Smooth muscle cell of the pulmonary artery (primary cell): Measurements from ENCODE around the gene ABCF2. TPM values are rescaled to one million over a fixed set of nuclear protein-coding genes. Genes with fewer than 3 reads are reported as not detected.

ENCODE experiments used
- total RNA-seq: library from RNA; depleted of rRNA; stranded (reverse); fragments of >200 nt; gene quantifications from 2 replicates; pipeline ENCODE4 v1.2.3, GENCODE V29; 2014

The ABCF2 gene
- 40.4 and 54.2 TPM in 2 replicates for total RNA-seq

DNA sequence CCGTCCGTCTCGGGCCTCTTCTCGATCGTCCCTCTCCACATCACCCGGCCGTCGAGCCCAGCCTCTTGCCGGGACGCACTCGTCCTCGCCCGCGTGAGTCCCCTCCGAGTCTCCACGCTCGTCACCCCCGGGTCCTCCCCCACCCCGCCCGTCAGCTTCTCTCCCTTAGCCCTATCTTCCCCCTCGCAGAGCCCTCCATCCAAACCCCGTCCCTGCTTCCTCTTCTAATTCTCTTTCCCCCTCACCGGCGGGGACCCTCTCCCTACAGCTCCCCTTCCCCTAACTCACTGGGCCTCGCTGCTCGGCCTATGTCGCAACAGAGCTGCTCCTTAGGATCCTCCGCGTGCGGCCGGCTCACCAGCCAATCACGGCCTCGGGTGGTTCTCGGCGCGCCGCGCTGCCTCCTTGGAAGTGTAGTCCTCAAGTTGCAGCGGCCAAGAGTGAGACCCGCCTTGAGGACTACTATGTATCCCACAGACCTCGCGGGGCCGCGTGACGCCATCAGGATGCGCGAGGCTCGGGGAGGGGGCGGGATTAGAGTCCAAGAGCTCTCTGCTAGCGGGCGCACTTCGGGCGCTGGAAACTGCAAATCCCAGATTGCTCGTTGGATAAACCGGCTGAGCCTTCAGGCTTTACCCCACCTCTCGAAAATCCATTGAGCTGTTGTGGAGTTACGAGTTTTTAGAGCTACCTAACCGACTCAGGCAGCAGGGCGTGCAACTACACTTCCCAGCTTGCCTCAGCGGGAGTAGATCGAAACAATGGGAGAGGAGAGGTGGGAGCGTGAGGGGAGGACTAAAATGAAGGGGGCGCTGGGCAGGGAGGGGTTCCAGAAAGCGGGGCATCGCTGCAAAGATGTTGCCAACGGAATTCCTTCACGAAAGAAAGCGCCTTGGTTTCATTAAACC lies at the start of gene ABCF2:
Gene ABCF2 (minus strand): TSS at position 331 of the 908 bp plus-strand sequence. CDS start 747 bp downstream, outside the sequence.

DNA sequence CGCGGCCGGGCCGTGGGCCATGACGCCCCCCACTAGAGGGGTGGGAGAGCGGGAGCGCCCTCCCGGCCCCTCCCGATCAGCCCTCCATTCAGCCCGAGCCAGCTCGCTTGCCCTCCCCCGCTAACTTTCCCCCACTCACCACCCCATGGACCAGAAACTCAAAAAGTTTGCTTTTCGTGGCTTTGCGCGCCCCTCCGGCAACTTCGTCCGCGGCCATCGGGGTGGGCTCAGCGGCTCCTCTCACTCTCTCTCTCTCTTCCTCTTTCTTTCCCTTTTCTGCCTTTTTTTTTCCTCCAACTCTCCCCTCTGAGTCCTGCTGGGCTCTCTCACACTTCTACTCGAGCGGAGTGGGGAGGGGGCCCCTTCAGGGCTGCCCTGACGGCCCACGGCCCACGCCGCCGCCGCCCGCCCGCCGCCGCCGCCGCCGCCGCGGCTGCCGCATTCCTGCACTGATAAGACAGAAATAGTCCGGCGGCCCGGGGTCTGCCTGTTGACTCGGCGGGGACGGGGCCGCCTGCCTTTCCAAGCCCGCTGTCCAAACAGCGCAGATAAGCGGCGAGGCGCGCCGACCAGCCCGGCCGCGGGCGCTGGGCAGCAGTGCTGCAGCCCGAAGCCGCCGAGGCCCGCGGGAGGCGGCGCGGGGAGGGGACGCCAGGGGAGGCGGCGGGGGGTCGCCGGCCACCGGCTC lies 21.5 kb upstream of the ABCF2 start, which contains the start of gene SMARCD3:
Gene SMARCD3 (minus strand): TSS at position 349 of the 688 bp plus-strand sequence. CDS start 132 bp downstream, at position 217.

DNA sequence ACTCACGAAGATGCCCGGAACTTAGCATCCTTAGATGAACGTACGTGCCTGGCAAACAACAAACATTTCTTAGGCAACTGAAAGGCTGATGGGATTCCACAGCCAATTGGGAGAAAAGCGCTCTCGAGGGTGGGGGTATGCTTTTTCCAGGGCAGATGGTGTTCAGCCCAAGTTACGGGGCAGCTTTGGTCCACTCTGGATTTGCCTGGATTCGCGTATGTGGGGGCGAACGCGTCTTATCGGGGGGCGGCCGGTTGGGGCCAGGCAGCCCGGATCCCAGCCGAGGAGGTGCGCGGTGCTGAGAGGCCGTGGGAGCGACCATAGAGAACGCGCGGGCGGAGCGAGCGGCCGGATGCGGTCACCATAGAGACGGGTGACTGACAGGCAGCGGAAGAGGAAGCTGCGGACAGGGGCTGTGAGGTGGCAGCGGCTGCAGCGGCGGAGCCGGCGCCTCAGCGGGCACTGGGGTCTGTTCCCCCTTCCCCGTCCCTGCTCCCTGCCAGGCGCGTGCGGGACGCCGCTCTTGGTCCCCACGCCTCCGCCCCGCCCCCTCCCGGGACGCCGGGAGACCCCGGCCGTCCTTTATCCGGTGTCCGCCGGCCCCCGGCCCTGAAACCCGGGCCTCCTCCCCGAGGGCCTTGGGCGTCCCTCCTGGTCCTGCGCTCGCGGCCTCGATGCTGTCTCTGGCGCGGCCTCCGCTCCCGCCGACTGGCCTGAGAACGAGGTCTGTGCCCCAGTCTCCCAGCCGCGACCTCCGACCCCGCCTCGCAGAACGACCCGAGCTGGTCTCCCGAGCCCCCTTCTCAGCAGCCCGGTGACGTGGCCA lies 5.3 kb upstream of the ABCF2 start, which contains the start of gene CHPF2:
Gene CHPF2 (plus strand): TSS at position 393 of the 826 bp plus-strand sequence. CDS start 1,529 bp downstream, outside the sequence.

DNA sequence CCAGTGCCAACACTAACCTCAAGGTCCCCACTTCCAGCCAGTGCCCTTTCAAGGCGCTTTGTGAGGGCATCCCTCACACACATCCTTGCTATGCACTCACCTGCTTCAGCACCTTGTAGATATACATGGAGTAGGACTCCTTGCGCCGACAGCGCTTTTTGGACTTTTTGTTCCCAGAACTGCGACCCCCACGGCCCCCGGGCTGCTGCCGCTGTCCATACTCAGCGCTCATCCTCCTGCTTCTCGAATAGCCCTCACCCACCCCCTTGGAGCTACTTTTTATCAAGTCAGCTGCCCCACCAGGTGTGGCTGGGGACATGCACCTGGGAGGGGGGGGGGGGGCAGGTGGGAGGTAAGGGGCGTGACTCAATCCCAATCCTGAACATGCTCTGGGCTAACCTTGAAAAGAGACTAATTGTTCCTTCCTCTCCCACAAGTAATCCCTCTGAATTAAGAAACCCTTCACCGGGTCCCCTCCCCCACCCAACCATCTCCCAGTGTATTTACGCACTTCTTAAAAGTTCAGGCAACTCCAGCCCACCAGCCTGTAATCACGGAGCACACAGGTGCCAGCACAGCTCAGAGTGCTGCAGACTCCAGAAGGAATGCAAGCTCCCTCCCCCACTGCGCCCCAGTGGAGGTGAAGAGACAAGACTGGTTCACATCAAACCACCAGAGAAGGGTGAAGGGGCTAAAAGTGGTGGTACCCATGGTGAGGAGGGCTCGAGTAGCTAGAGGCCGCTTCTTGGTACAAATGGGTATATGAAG lies 16.7 kb downstream of the ABCF2 start, which contains the start of gene H2BK1:
Gene H2BK1 (minus strand): TSS at position 402 of the 768 bp plus-strand sequence. CDS start 170 bp downstream, at position 232.

DNA sequence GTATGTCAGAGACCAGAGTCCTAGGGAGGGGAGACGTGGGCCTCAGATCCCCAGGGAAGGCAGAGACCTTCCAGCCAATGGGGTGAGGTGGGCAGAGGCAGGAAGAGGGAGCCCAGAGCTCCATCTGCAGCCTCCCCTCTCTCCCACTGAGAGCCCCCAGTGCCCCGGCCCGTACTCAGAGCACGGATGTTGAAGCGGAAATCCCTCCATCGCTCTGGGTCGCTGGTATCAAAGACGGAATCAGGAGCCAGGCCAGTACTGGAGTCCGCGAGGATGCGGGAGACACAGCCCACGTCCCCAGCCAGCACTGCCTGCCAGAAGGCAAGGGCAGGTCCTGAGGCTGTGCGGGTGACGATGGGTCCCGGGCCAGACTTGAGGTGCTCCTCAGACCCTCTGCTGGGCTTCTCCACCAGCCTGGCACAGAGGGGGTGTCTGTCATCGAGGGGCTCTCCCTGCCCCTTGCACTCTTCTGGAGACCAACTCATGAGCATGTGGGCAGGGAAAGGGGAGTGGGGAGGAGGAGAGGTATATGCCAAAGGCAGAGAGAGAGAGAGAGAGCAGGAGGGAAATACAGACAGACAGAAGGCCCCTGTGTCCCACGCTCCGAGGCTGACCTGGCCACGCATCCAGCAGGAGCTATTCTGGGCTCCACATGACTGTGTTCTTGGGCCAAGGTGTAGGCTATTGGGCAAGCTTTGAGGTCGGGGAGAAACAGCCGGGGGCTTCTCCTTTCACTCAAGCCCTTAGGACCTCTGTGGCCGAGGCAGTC lies 40.2 kb downstream of the ABCF2 start, which contains the start of gene ASB10:
Gene ASB10 (minus strand): TSS at position 611 of the 769 bp plus-strand sequence. CDS start 120 bp downstream, at position 491.

DNA sequence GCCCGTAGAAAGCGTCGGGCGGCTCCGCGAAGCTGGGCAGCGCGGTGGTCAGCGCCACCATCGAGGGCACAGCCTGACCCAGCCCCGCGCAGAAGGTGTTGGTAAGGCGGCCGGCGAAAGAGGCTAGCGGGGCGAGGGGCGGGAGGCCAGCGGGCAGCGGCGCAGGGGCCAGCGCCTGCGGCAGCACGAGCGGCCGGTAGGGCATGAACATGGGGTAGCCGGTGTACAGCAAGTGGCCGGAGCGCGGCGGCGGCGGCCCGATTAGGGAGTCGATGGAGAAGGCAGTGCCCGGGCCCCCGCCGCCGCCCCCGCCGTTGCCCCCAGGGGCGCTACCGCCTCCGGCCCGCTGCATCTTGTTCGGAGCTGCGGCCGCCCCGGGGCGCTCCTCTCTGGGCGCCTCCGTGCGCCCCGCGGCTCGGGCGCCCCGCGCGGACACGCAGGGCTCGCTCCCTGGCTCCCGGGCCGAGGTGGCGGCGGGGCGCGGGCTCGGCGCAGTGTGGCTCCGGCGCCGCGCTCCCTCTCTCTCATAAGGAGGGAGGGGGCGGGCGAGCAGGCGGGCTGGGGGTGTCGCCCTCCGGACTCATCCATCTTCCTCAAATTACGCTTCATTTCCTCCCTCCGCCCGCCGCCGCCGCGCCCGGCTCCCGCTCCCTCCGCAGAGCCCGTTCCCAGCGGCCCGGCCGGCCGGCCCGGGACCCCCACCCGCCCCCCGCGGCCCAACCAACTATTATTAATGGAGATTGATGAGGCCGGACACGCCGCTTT lies 59.6 kb downstream of the ABCF2 start, which contains the start of gene GBX1:
Gene GBX1 (minus strand): TSS at position 498 of the 765 bp plus-strand sequence. CDS start 146 bp downstream, at position 352.

Other genes starting within 250 kb of the ABCF2 start
- gene KCNH2, start 248.9 kb downstream of the ABCF2 start, total RNA-seq = 0.13 and 0.79 TPM in 2 replicates
- 0.17 and 0.33 TPM in 2 replicates for gene NOS3, start 236.2 kb downstream of the ABCF2 start, total RNA-seq
- 0.98 and 1.2 TPM in 2 replicates for gene ATG9B, start 202.7 kb downstream of the ABCF2 start, total RNA-seq
- gene ABCB8, start 198.8 kb downstream of the ABCF2 start, total RNA-seq = 34.2 and 37.6 TPM in 2 replicates
- 0.26 TPM in 2 replicates for gene ASIC3, start 178.7 kb downstream of the ABCF2 start, total RNA-seq
- gene CDK5, start 169.3 kb downstream of the ABCF2 start, total RNA-seq = 17.9 and 18.8 TPM in 2 replicates
- gene SLC4A2, start 167.6 kb downstream of the ABCF2 start, total RNA-seq = 88.2 and 137 TPM in 2 replicates
- 75.0 and 92.8 TPM in 2 replicates for gene FASTK, start 146.4 kb downstream of the ABCF2 start, total RNA-seq
- gene TMUB1, start 143.7 kb downstream of the ABCF2 start, total RNA-seq = 25.5 and 26.2 TPM in 2 replicates
- gene AGAP3, start 140.7 kb downstream of the ABCF2 start, total RNA-seq = 31.9 and 61.6 TPM in 2 replicates
- gene GBX1, start 59.5 kb downstream of the ABCF2 start, total RNA-seq = not detected in 2 replicates
- not detected in 2 replicates for gene ASB10, start 40.0 kb downstream of the ABCF2 start, total RNA-seq
- not detected in 2 replicates for gene H2BK1, start 16.7 kb downstream of the ABCF2 start, total RNA-seq
- gene CHPF2, start 5.3 kb upstream of the ABCF2 start, total RNA-seq = 123 and 204 TPM in 2 replicates
- gene SMARCD3, start 21.5 kb upstream of the ABCF2 start, total RNA-seq = 37.1 and 38.7 TPM in 2 replicates
- gene NUB1, start 114.6 kb upstream of the ABCF2 start, total RNA-seq = 41.8 and 44.4 TPM in 2 replicates
- gene WDR86, start 182.8 kb upstream of the ABCF2 start, total RNA-seq = 0.26 TPM in 2 replicates
- 0.13 TPM in 1 of 2 replicates, not detected in the other for gene CRYGN, start 212.9 kb upstream of the ABCF2 start, total RNA-seq